ENCODE results near the gene ZNF695. TPM values are rescaled to one million over a fixed set of nuclear protein-coding genes. Genes with fewer than 3 reads are reported as not detected.

The ZNF695 gene
- total RNA-seq, 1 donor from 2014 or later, result not detected

DNA sequence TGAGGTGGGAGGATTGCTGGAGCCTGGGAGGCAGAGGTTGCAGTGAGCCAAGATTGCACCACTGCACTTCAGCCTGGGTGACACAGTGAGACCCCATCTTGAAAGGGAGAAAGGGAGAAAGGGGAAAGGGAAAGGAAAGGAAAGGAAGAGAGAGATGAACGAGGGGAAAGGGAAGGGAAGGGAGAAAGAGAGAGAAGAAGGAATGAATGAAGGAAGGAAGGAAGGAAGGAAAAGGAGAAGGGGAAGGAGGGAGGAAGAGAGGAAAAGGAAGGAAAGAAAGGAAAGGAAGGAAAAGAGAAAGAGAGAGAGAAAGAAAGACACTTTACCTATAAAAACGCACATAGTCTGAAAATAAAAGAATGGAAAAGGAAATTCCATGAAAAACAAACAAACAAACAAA lies 18.0 kb downstream of the ZNF695 start:
- TF ChIP-seq, protein P1, sequence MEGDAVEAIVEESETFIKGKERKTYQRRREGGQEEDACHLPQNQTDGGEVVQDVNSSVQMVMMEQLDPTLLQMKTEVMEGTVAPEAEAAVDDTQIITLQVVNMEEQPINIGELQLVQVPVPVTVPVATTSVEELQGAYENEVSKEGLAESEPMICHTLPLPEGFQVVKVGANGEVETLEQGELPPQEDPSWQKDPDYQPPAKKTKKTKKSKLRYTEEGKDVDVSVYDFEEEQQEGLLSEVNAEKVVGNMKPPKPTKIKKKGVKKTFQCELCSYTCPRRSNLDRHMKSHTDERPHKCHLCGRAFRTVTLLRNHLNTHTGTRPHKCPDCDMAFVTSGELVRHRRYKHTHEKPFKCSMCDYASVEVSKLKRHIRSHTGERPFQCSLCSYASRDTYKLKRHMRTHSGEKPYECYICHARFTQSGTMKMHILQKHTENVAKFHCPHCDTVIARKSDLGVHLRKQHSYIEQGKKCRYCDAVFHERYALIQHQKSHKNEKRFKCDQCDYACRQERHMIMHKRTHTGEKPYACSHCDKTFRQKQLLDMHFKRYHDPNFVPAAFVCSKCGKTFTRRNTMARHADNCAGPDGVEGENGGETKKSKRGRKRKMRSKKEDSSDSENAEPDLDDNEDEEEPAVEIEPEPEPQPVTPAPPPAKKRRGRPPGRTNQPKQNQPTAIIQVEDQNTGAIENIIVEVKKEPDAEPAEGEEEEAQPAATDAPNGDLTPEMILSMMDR (IDR thresholded peaks at IDR 0.05; ENCODE audit: borderline replicate concordance), result no peak
- intact Hi-C loops (cut with micrococcal nuclease), result no loop called here
- H3K36me3 ChIP-seq, result peaks cover 7% of the 10 kb centered on the region
- no peak for DNase-seq
- no peaks in the 10 kb centered on the region for H3K27me3 ChIP-seq (ENCODE audit: low read depth)
- H3K4me1 ChIP-seq, result no peaks in the 10 kb centered on the region
- no peak overlapping the region for H3K27ac ChIP-seq (replicated peaks)
- H3K9me3 ChIP-seq (replicated peaks), result peaks cover 99% of the 10 kb centered on the region
- no peak overlapping the region for H3K4me3 ChIP-seq

DNA sequence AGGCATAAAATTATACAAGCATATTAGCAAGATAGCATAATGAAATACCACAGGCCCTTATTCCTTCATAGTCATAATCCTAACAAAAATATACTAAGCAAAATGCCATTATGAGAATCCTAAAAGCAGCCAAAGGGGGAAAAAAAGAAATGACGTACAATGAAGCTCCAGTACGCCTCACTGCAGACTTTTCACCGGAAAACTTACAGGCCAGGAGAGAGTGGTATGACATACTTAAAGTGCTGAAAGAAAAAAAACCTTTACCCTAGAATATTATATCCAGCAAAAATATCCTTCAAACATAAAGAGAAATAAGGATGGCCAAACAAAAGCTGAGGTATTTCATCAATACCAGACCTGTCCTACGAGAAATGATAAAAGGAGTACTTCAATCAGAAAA lies 19.5 kb downstream of the ZNF695 start:
- intact Hi-C loops (cut with micrococcal nuclease), result no loop called here
- H3K4me1 ChIP-seq, result no peaks in the 10 kb centered on the region
- peaks cover 100% of the 10 kb centered on the region for H3K9me3 ChIP-seq (replicated peaks)
- TF ChIP-seq, protein P1 (IDR thresholded peaks at IDR 0.05; ENCODE audit: borderline replicate concordance), result no peak
- H3K36me3 ChIP-seq, result peaks cover 8% of the 10 kb centered on the region
- no peak overlapping the region for H3K27ac ChIP-seq (replicated peaks)
- no peaks in the 10 kb centered on the region for H3K27me3 ChIP-seq (ENCODE audit: low read depth)
- no peak for DNase-seq
- no peak overlapping the region for H3K4me3 ChIP-seq

DNA sequence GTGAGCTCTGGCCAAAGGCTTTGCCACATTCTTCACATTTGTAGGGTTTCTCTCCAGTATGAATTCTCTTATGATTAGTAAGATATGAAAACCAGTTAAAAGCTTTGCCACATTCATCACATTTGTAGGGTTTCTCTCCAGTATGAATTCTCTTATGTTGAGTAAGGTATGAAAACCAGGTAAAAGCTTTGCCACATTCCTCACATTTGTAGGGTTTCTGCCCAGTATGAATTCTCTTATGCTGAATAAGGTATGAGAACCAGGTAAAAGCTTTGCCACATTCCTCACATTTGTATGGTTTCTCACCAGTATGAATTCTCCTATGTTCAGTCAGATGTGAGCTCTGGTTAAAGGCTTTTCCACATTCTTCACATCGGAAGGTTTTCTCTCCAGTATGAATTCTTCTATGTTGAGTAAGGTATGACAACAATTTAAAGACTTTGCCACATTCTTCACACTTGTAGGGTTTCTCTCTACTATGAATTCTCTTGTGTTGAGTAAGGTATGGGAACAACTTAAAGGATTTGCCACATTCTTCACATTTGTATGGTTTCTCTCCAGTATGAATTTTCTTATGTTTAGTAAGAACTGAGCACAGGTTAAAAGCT lies 20.7 kb downstream of the ZNF695 start:
- intact Hi-C loops (cut with micrococcal nuclease), result no loop called here
- H3K4me3 ChIP-seq, result no peak overlapping the region
- no peak overlapping the region for H3K27ac ChIP-seq (replicated peaks)

DNA sequence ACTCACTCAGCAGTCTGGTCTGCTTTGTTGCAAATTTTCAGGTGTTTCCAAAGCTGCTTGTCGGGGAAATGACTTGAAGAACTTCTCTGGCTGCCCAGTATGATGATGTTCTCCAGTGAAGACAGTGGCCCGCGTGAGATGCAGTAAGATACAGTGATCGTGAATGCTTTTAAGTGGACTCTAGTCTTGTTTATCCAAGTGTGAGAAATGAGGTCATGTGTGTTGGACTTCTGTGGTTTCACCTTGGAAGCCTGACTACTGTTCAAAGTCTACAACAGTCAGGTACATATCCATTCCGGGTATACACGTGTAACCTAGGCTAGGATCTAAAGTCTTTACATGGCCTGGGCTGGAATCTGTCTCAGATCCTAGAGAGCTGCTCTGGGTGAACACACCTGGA lies 29.1 kb downstream of the ZNF695 start:
- intact Hi-C loops (cut with micrococcal nuclease), result no loop called here
- DNase-seq, result no peak
- peaks cover 76% of the 10 kb centered on the region for H3K9me3 ChIP-seq (replicated peaks)
- H3K27ac ChIP-seq (replicated peaks), result no peak overlapping the region
- TF ChIP-seq, protein P1 (IDR thresholded peaks at IDR 0.05; ENCODE audit: borderline replicate concordance), result no peak
- H3K4me3 ChIP-seq, result no peak overlapping the region
- no peaks in the 10 kb centered on the region for H3K4me1 ChIP-seq
- no peaks in the 10 kb centered on the region for H3K36me3 ChIP-seq
- no peaks in the 10 kb centered on the region for H3K27me3 ChIP-seq (ENCODE audit: low read depth)

More for the DNA sequence above, 20.7 kb downstream of the ZNF695 start:
- no peaks in the 10 kb centered on the region for H3K27me3 ChIP-seq (ENCODE audit: low read depth)
- TF ChIP-seq, protein P1 (IDR thresholded peaks at IDR 0.05; ENCODE audit: borderline replicate concordance), result no peak
- peaks cover 8% of the 10 kb centered on the region for H3K36me3 ChIP-seq
- no peaks in the 10 kb centered on the region for H3K4me1 ChIP-seq
- no peak for DNase-seq
- H3K9me3 ChIP-seq (replicated peaks), result peaks cover 100% of the 10 kb centered on the region

DNA sequence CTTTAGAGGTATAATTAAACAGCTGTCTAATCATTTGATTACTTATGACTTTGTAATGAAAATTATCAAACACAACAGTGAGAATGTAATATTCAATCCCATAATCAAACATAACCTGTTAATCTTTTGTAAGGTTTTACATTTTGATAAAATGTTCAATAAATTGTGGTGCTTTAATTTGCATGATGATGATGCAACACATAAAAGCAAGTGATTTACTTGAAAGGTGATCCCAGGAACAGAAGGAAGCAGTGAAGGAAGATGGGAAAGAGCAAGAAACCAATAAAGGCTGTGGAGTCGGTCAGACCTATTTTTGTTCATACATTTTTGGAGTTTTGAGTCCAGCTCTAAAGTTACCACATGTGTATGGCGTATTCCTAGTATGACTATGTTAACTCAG lies 29.6 kb downstream of the ZNF695 start:
- Histone ChIP-seq H3K36me3 (no peaks in the 10 kb centered on the region), H3K9me3 (replicated peaks) (peaks cover 71% of the 10 kb centered on the region), H3K27me3 (ENCODE audit: low read depth) (no peaks in the 10 kb centered on the region), H3K4me3 (no peak overlapping the region), H3K4me1 (no peaks in the 10 kb centered on the region), H3K27ac (replicated peaks) (no peak overlapping the region)
- DNase-seq, result no peak
- intact Hi-C loops (cut with micrococcal nuclease), result no loop called here
- TF ChIP-seq, protein P1 (IDR thresholded peaks at IDR 0.05; ENCODE audit: borderline replicate concordance), result no peak

Data from left ventricle myocardium inferior (tissue), 1 donor.